Embryonic facial prominence (tissue), 1 donor: ENCODE results near the gene SLC2A9.

Source experiments
- DNase-seq: peaks from one replicate; pipeline ENCODE4 v3.0.0-alpha.2; 2016; ENCODE audit errors: extremely low spot score

Gene SLC2A9

GRCh38 chr4:9963328-9963727 is 58.0 kb downstream of the SLC2A9 start:
- no peak for DNase-seq

DNA sequence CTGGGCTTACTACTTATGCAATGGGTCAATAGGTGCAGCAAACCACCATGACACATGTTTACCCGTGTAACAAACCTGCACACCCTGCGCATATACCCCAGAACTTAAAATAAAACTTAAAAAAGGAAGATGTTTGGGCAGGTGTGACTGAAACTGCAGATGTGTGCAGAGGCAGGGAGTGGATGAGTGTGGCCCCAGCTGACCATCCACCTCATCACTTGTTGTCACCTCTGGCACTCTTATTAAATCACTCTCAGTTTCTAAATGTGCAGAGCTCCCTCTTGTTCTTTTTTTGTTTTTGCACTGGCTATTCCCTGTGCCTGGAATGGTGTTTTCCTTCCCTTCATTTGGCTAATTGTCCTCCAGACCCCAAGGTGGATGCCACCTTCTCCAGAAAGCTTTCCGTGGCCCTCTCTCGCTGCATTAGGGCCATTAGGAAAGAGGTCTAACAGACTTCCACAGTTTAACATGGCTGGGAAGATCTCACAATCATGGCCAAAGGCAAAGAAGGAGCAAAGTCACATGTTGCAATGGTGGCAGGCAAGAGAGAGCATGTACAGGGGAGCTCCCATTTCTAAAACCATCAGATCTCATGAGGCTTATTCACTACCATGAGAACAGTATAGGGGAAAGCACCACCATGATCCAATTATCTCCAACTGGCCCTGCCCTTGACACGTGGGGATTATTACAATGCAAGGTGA is 58.5 kb downstream of the SLC2A9 start:
- no peak for DNase-seq

DNA sequence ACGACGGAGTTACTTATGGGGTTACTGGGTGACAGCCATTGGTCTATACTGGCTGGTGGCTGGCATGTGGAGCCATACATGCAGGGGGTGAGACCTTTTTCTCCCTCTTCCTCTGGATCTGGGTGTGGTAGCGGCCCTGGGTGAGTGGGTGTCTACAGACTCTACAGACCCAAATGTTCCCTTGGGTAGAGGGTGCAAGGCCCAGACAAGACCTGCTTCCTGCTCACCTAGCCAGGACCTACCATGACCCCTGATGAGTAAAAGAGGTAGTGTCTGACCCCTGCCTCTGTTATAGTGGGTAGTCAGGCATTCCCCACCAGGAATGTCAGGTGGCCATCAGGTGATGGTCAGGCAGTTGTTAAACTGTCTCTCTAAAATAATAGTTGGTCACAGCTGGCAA is 66.8 kb downstream of the SLC2A9 start:
- no peak for DNase-seq

GRCh38 chr4:9953089-9953488 is 68.2 kb downstream of the SLC2A9 start:
- DNase-seq: no peak

DNA sequence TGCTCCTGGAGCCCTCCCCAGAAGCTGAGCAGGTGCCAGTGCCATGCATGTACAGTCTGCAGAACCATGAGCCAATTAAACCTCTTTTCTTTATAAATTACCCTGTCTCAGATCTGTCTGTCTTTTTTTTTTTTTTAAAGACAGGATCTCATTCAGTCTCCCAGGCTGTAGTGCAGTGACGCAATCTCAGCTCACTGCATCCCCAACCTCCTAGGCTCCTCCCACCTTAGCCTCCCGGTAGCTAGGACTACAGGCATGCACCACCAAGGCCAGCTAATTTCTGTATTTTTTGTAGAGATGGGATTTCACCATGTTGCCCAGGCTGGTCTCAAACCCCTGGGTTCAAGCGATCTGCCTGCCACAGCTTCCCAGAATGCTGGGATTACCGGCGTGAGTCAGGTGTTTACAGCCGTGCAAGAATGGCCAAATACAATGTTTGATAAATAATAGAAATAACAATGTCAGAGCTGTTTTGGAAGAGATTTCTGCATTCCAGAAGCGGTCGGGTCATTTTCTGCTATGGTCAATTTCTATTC is 68.8 kb downstream of the SLC2A9 start:
- DNase-seq: no peak

DNA sequence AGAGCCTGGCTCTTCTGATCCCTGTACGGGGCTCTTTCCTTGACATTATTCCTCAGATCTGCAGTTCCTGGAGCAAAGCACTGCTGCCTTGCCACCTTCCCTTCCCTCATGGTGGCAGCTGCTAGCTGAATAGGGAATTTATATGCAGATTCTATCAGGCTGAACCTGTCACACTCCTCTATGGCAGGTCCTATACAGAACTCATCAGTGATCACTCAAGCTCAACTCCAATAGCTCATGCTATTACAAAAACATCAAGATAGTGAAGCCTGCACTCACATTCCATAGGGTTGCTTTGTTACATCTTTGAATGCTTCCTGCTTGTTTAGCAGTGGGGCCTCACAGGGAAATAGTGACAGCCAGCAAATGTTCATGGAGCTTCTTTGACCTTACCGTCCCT is 71.7 kb downstream of the SLC2A9 start:
- DNase-seq: no peak

GRCh38 chr4:9947168-9948062 is 73.9 kb downstream of the SLC2A9 start:
- DNase-seq: no peak

DNA sequence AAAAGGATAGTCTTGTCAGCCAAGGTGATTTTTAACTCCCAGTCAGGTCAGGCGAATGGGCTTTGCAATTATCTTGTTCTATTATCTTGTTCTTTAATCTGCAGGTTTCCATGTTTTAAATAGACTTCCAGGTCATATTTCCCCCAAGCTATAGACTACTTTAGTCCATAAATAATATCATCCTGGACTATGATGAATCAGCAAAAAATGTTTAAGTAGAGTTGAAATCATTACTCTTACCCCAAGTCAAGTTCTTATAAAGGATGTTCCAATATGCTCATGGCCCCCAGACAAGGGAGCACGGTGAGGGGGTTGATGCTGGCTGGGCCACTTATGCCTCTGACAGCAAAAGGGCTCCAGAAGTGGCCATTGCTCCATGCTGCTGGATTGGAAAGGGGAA is 75.1 kb downstream of the SLC2A9 start:
- DNase-seq: no peak

DNA sequence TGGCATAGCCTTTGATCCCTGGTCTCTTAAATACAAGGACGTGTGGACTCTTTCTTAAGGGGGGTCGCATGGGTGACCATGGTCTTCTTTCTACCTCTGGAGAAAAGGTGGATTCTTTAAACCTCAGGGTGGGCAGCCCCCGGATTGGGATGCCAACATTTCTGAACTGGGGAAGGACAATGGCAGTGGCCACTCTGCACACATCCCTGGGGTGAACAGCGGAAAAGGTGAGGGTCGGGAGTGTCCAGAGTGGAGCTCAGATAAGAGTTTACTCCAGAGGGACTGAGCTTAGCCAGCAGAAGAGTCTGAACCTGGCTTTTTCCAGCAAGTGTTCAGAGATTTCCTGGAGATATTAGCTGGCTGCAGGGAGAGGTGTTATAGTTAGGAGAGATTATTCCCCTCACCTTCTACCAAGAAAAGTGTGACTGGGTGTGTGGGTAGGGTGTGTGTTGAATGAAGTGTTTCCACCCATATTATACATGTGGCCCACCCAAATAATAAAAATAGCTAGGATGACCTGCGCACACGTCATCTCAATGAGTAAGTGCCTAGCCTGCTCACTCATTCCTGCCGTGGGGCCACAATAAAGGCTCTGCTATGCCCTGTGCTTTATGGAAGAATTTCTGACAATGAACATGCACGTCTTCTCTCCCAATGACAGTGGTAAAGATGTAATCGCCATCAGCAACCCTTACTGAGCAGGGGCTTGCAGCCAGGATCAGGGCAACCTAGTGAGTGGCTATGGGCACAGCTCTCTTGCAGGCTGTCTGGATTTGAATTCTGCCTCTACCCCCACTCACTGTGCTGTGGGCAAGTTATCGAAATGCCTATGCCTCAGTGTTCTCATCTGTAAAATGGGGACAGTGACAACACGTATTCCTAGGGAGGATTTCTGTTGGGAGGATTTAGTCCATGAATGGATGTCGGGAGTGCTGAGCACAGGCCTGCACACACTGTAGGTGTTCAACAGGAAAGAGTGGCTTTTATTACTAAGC is 76.6 kb downstream of the SLC2A9 start:
- no peak for DNase-seq

- DNase-seq: no peak
These were observed 77.5 kb downstream of the SLC2A9 start for GRCh38 chr4:9943761-9944160.

- DNase-seq: no peak
These were observed 78.2 kb downstream of the SLC2A9 start for GRCh38 chr4:9942921-9943600.

GRCh38 chr4:9942139-9942538 is 79.2 kb downstream of the SLC2A9 start:
- no peak for DNase-seq

DNA sequence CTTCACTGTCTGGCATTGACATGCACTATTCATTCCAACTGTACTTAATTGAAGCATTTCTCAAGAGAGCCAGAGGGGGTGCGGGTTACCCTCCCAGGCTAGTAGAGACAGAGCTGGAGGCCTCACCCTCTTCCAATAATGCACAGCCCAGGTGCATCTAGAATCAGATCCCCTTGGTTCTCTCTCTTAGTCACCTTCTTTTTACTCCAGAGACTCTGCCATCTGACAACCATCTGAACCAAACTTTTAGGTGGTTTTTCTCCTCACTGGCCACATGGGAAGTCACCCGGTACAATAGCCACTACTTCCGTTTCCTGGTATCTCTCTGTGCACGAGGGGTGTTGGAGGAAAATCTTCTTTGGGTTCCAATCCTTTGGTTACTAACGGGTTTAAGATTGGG is 81.3 kb downstream of the SLC2A9 start:
- no peak for DNase-seq

DNA sequence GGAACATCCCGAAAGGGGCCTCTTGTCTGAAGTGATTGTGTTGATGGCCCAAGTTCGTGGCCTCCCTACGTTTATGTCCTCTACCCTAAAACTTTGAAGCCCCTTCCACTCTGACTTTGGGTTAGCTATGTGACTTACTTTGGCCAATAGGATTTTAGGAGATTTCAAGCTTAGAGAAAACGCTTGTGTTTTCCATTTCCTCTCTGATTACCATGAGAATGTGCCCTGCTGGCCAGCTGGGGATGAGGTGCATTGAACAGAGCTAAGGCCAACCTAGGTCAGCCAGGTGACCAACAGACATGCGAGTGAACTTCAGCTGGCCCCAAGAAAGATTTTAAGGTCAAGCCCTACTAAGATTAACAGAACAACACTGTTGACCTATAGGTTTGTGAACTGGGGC is 82.4 kb downstream of the SLC2A9 start:
- no peak for DNase-seq

- DNase-seq: no peak
These were observed 84.2 kb downstream of the SLC2A9 start for GRCh38 chr4:9937078-9937477.

DNA sequence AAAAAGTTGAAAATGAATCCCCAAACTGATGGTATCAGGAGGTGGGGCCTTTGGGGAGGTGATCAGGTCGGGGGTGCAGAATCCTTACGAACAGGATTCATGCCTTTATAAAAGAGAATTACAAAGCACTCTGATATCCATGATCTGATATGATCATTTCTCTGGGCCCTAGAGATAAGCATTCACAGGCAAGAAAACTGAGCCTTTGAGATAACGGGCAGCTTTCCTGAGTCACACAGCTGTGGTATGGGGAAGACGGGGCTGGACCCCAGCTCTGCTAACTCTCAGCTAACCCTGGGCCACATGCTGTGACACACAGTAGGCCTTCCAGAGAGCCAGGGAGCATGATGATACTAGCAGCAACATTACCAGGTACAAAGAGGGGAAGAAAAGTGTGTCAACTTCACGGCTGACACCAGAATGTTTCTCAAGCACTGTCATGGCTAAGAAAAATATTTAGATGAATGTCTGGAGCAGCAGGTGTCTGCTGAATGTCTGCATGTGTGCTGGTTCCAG is 85.1 kb downstream of the SLC2A9 start:
- no peak for DNase-seq

GRCh38 chr4:9933956-9934355 is 87.3 kb downstream of the SLC2A9 start:
- DNase-seq: no peak

- no peak for DNase-seq
These were observed 88.1 kb downstream of the SLC2A9 start for GRCh38 chr4:9933184-9933583.

- no peak for DNase-seq
These were observed 88.5 kb downstream of the SLC2A9 start for GRCh38 chr4:9932771-9933170.

- no peak for DNase-seq
These were observed 90.2 kb downstream of the SLC2A9 start for GRCh38 chr4:9931146-9931545.

- DNase-seq: no peak
These were observed 92.2 kb downstream of the SLC2A9 start for GRCh38 chr4:9929111-9929510.
